K562 (cell line): ENCODE data around the gene CDCP1. TPM values are rescaled to one million over a fixed set of nuclear protein-coding genes. Genes with fewer than 3 reads are reported as not detected.

Experiments used
- ATAC-seq: fragments of 200-7000 bp; cut with Tn5 transposase; 3 replicates; pipeline ENCODE4 v1.9.1; 2020; ENCODE audit warnings: moderate library complexity
- BruUV-seq: library from RNA; stranded (reverse); fragments of 400-500 nt; replicated peaks from 2 replicates; lab custom pipeline; 2021; lab: Mats Ljungman, UMichigan
- CTCF ChIA-PET: fragments of 300-600 bp; formaldehyde crosslinking; extraction: SDS; loops from one replicate; lab custom pipeline; 2021; ENCODE audit warnings: low intra/inter-chr PET ratio; lab: Yijun Ruan, JAX
- POLR2A ChIA-PET: fragments of 300-600, 350-650 bp; sonication (Branson Sonifier 250); formaldehyde crosslinking; extraction: SDS; loops from one replicate; lab custom pipeline; 2021; ENCODE audit warnings: antibody characterized with exemption, inconsistent platforms; lab: Yijun Ruan, JAX
- DNase-seq, 4 experiments: peaks; one replicate each; pipeline versions ENCODE4 v3.0.0 to v3.0.0-alpha.2; 2011 to 2018; ENCODE audit warnings: low spot score in 3 of 4, mixed read lengths in 3 of 4; ENCODE audit errors: extremely low read depth in 1 of 4
- FAIRE-seq: peaks from 2 replicates; lab custom pipeline; 2011; peaks lifted over from hg19 to GRCh38; lab: Jason Lieb, UNC
- H2AFZ ChIP-seq: 2 replicates; pipeline ENCODE4 v1.6.0; 2011; ENCODE audit warnings: low read depth, low read length, control low read depth, inconsistent platforms
- H3K27ac ChIP-seq: fragments of 200-600 bp; 3 replicates; pipeline ENCODE4 v1.8.0; 2011; ENCODE audit warnings: low read depth, mild to moderate bottlenecking, control low read depth, inconsistent platforms, low read length, moderate library complexity, mixed read lengths; ENCODE audit errors: extremely low read depth
- H3K27me3 ChIP-seq, 2 experiments: fragments of 300-600 bp in 1 of 2; 2 replicates in 1 of 2; 3 replicates in 1 of 2; pipeline versions ENCODE4 v1.6.0 to v1.8.0; 2011; ENCODE audit warnings: inconsistent platforms in 2 of 2, low read length in 2 of 2, mild to moderate bottlenecking in 1 of 2, mixed read lengths in 1 of 2, moderate library complexity in 1 of 2; ENCODE audit not compliant: control insufficient read depth in 2 of 2, insufficient read depth in 2 of 2
- H3K36me3 ChIP-seq: fragments of 300-600 bp; 3 replicates; pipeline ENCODE4 v1.8.0; 2011; ENCODE audit warnings: mild to moderate bottlenecking, low read length, inconsistent platforms; ENCODE audit not compliant: control insufficient read depth, insufficient read depth
- H3K4me1 ChIP-seq, 2 experiments: fragments of 200-600 bp in 1 of 2; replicated peaks in 1 of 2; 2 replicates in 1 of 2; 3 replicates in 1 of 2; pipeline versions ENCODE4 v1.5.1 to v1.8.0; 2011; ENCODE audit warnings: inconsistent platforms in 2 of 2, low read length in 2 of 2, mild to moderate bottlenecking in 1 of 2, mixed read lengths in 1 of 2, moderate library complexity in 1 of 2; ENCODE audit not compliant: control insufficient read depth in 2 of 2, insufficient read depth in 2 of 2
- H3K4me2 ChIP-seq: 2 replicates; pipeline ENCODE4 v1.6.1; 2011; ENCODE audit warnings: low read length, control low read depth, inconsistent platforms, mixed read lengths; ENCODE audit not compliant: insufficient read depth
- H3K4me3 ChIP-seq: fragments of 200-600 bp; sonication (generic), shearing (Covaris generic); 2 replicates; pipeline ENCODE4 v1.5.1; 2016; ENCODE audit warnings: control low read depth, inconsistent platforms
- H3K79me2 ChIP-seq: fragments of 200-600 bp; 3 replicates; pipeline ENCODE4 v1.8.0; 2011; ENCODE audit warnings: low read length, inconsistent platforms; ENCODE audit not compliant: control insufficient read depth, insufficient read depth
- H3K9ac ChIP-seq, 2 experiments: 2 replicates each; pipeline versions ENCODE4 v1.6.0 to v1.6.1; 2011; ENCODE audit warnings: low read depth in 2 of 2, low read length in 2 of 2, control low read depth in 1 of 2, inconsistent platforms in 1 of 2, mild to moderate bottlenecking in 1 of 2, mixed read lengths in 1 of 2; ENCODE audit not compliant: insufficient read depth in 1 of 2
- H3K9me1 ChIP-seq: one replicate; pipeline ENCODE4 v1.6.0; 2011; ENCODE audit warnings: inconsistent platforms, mild to moderate bottlenecking, low read length, moderate library complexity; ENCODE audit not compliant: control insufficient read depth, insufficient read depth
- H3K9me3 ChIP-seq: replicated peaks from 2 replicates; pipeline ENCODE4 v1.5.1; 2011; ENCODE audit warnings: low read depth, low read length, inconsistent platforms; ENCODE audit not compliant: control insufficient read depth, insufficient read depth
- H4K20me1 ChIP-seq: replicated peaks from 2 replicates; pipeline ENCODE4 v1.6.1; 2011; ENCODE audit warnings: low read length, inconsistent platforms, mixed read lengths; ENCODE audit not compliant: control insufficient read depth, insufficient read depth
- ADNP ChIP-seq: fragments of 200-800 bp; sonication (Bioruptor generic); IDR thresholded peaks from 2 replicates; pipeline ENCODE4 v1.6.1; 2016; ENCODE audit warnings: missing genetic modification characterization, missing compliant biosample characterization
- BACH1 ChIP-seq: fragments of 200-800 bp; sonication (Bioruptor generic); IDR thresholded peaks from 2 replicates; pipeline ENCODE4 v1.6.1; 2016; ENCODE audit warnings: missing genetic modification characterization, missing compliant biosample characterization
- BCOR ChIP-seq: fragments of 450-650 bp; IDR thresholded peaks from 2 replicates; pipeline ENCODE4 v1.6.1; 2016
- IRF2 ChIP-seq: sonication (generic); formaldehyde crosslinking; IDR thresholded peaks from 2 replicates; pipeline ENCODE4 v1.8.1; 2022; ENCODE audit warnings: mild to moderate bottlenecking, missing genetic modification reagents
- KDM1A ChIP-seq, 2 experiments: fragments of 450-650 bp; IDR thresholded peaks; 2 replicates each; pipeline ENCODE4 v1.6.1; 2016; ENCODE audit warnings: mild to moderate bottlenecking in 2 of 2
- LEF1 ChIP-seq: fragments of 450-650 bp; IDR thresholded peaks from 2 replicates; pipeline ENCODE4 v1.6.1; 2016; ENCODE audit warnings: mild to moderate bottlenecking
- NFIC ChIP-seq: fragments of 450-650 bp; IDR thresholded peaks from 2 replicates; pipeline ENCODE4 v1.6.1; 2017; ENCODE audit warnings: mild to moderate bottlenecking, inconsistent platforms
- OTX1 ChIP-seq: fragments of 450-650 bp; formaldehyde crosslinking; IDR thresholded peaks from 2 replicates; pipeline ENCODE4 v1.4.0; 2022; ENCODE audit warnings: mild to moderate bottlenecking
- RBM25 ChIP-seq: fragments of 200-400 bp; formaldehyde crosslinking; IDR thresholded peaks from 2 replicates; pipeline ENCODE4 v1.6.1; 2018; ENCODE audit warnings: low read length, low read depth, moderate library complexity; ENCODE audit not compliant: severe bottlenecking
- VEZF1 ChIP-seq: fragments of 200-800 bp; sonication (Bioruptor generic); IDR thresholded peaks from 2 replicates; pipeline ENCODE4 v1.6.1; 2017; ENCODE audit warnings: missing genetic modification characterization, missing compliant biosample characterization
- XRCC5 ChIP-seq: fragments of 200-400 bp; formaldehyde crosslinking; IDR thresholded peaks from 2 replicates; pipeline ENCODE4 v1.6.1; 2017; ENCODE audit warnings: low read depth, mild to moderate bottlenecking, low read length
- ZNF146 ChIP-seq: IDR thresholded peaks from one replicate; pipeline ENCODE4 v1.6.1; 2018; ENCODE audit warnings: missing compliant biosample characterization; ENCODE audit not compliant: unreplicated experiment
- ZNF175 ChIP-seq: fragments of 200-800 bp; sonication (Bioruptor generic); IDR thresholded peaks from 2 replicates; pipeline ENCODE4 v1.6.1; 2016; ENCODE audit warnings: low read depth, mild to moderate bottlenecking, missing genetic modification characterization, missing compliant biosample characterization
- ZNF347 ChIP-seq: fragments of 450-650 bp; formaldehyde crosslinking; IDR thresholded peaks from 2 replicates; pipeline ENCODE4 v1.4.0; 2020; ENCODE audit warnings: low read depth, mild to moderate bottlenecking, moderate library complexity
- ZNF592 ChIP-seq: fragments of 450-650 bp; IDR thresholded peaks from 2 replicates; pipeline ENCODE4 v1.6.1; 2017; ENCODE audit warnings: antibody characterized with exemption, mild to moderate bottlenecking
- ZNF644 ChIP-seq: fragments of 200-800 bp; sonication (Bioruptor generic); IDR thresholded peaks from 2 replicates; pipeline ENCODE4 v1.6.1; 2016; ENCODE audit warnings: low read depth, missing genetic modification characterization, missing compliant biosample characterization
- ZNF668 ChIP-seq: fragments of 250-450 bp; sonication (Bioruptor Pico); IDR thresholded peaks from 2 replicates; pipeline ENCODE4 v1.8.0; 2022; ENCODE audit warnings: mild to moderate bottlenecking, inconsistent platforms
- WGBS: fragments of 100-300 bp; shearing (Covaris generic); methylation state at CpG from one replicate; pipeline ENCODE4 v1.1.6; 2016; ENCODE audit warnings: low coverage, mixed read lengths; ENCODE audit not compliant: insufficient coverage; ENCODE audit errors: missing lambda C conversion rate; 5-methylcytosine and 5-hydroxymethylcytosine counted together
- in situ Hi-C: fragments of 300-500 bp; cut with MboI; formaldehyde crosslinking; loops from 4 replicates; pipeline ENCODE4 v1.15.0; 2018; ENCODE audit warnings: inconsistent platforms, mixed read lengths
- intact Hi-C: fragments of 100-400 bp; cut with micrococcal nuclease; formaldehyde crosslinking; loops from 2 replicates; pipeline ENCODE4 v1.14.2; 2022
- polyA plus RNA-seq, 8 experiments: library from polyadenylated mRNA; depleted of rRNA in 4 of 8; stranded (reverse) in 5 of 8; unstranded in 3 of 8; fragments of >200 nt; fragmentation: Nextera tagmentation in 2 of 8; fragmentation: Illumina TruSeq in 1 of 8; extraction: Ambion mirVana in 2 of 8; extraction: Trizol in 1 of 8; gene quantifications; 2 replicates each; pipeline versions ENCODE4 v1.2.1 to v1.2.3, GENCODE V29; 2011 to 2014; ENCODE audit warnings: inconsistent platforms in 1 of 8, missing spikeins in 1 of 8
- total RNA-seq, 7 experiments: library from RNA; depleted of rRNA in 6 of 7; stranded (reverse); fragments of >200 nt in 6 of 7; fragmentation: Illumina TruSeq in 2 of 7; extraction: Trizol in 2 of 7; gene quantifications; 2 replicates each; pipeline versions ENCODE4 v1.2.1 to v1.2.3, GENCODE V29; 2011 to 2021; ENCODE audit warnings: low replicate concordance in 1 of 7

Gene CDCP1
- total and polyA plus RNA-seq, 9 of the 15 experiments (the other 6 are each of a cell fraction or from before 2014, with no cell fraction given) = 3.9 to 16.4 (median 5.2) TPM

- WGBS = 82% methylated on average over 7 of the region's 7 CpGs
- Histone ChIP-seq H3K4me3 (no peak overlapping the region), H3K9ac (no peak overlapping the region), H3K4me1 (peaks cover 28 to 61% of the 10 kb centered on the region in 2 experiments), H2AFZ (no peak overlapping the region), H3K9me3 (peaks cover 2% of the 10 kb centered on the region; the same call in 1 of the 2 replicates), H4K20me1 (no peaks in the 10 kb centered on the region), H3K36me3 (peaks cover 13% of the 10 kb centered on the region; the same call in 2 of the 3 replicates)
- POLR2A ChIA-PET = interaction anchor here (1.0 to 1.1 kb wide), 2 partner anchors 10 to 114 kb away, joined by 3 to 5 read pairs; no protein-coding TSS in a partner anchor
- DNase-seq (no peak), FAIRE-seq (no peak)
- in situ Hi-C loops (no loop called here), intact Hi-C loops (no loop called here)
- no TSS peak for BruUV-seq
- no peak for TF ChIP-seq LEF1
- peak; percentile 30; the same call in 1 of the 2 replicates for TF ChIP-seq ZNF592
- peak; percentile 86 for TF ChIP-seq ZNF146
- no peak for TF ChIP-seq BACH1 (tag)
- TF ChIP-seq NFIC = peak; percentile 91
- no peak for TF ChIP-seq XRCC5
- TF ChIP-seq VEZF1 = peak; percentile 38; the same call in 1 of the 2 replicates
- no peak for TF ChIP-seq ZNF644 (tag)
- TF ChIP-seq IRF2 (CRISPR knock-in tag) = no peak
- TF ChIP-seq RBM25 = peak; percentile 5
- TF ChIP-seq BCOR = peak; percentile 62
- no peak for TF ChIP-seq ZNF347 (CRISPR knock-in tag)
- 0 out of 2 replicates have a peak, but pooled peaks have one; percentile 6 for TF ChIP-seq OTX1 (CRISPR knock-in tag)
- TF ChIP-seq KDM1A (IDR thresholded peaks at IDR 0.05) = peak in 1 of 2 experiments; percentile 36; a peak in 1 of 4 replicates
- TF ChIP-seq ZNF668 (CRISPR knock-in tag) = 0 out of 2 replicates have a peak, but pooled peaks have one; percentile 9
- TF ChIP-seq ADNP (tag) = 0 out of 2 replicates have a peak, but pooled peaks have one; percentile 25
- TF ChIP-seq ZNF175 (CRISPR knock-in tag) = peak; percentile 53; the same call in 1 of the 2 replicates
- TF ChIP-seq, all 486 proteins: peak for 11
- H3K27ac ChIP-seq = no peak overlapping the region
- no peak for ATAC-seq
- CTCF ChIA-PET = no interaction called here
- H3K9me1 ChIP-seq = no peaks in the 10 kb centered on the region
- H3K79me2 ChIP-seq = no peaks in the 10 kb centered on the region; the same call in 2 of the 3 replicates
- no peaks in the 10 kb centered on the region for H3K27me3 ChIP-seq
- H3K4me2 ChIP-seq = no peak overlapping the region
These were observed 50.2 kb downstream of the CDCP1 start for GRCh38 chr3:45095916-45096526.
